Measurements from ENCODE around the gene DEPDC1B.
"Not testable (repeated sequence)": the region's sequence is repeated elsewhere in the genome, so short reads cannot be mapped to it uniquely, and the experiment has no call there.

DEPDC1B gene

DNA sequence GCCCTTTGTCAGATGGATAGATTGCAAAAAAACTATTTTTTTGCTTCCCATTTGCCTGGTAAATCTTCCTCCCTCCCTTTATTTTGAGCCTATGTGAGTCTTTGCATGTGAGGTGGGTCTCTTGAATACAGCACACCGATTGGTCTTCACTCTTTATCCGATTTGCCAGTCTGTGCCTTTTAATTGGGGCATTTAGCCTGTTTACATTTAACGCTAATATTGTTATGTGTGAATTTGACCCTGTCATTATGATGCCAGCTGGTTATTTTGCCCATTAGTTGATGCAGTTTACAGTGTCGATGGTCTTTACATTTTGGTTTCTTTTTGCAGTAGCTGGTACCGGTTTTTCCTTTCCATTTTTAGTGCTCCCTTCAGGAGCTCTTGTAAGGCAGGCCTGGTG, 13.0 kb upstream of the DEPDC1B start:
- no peak overlapping the region for H3K27ac Mint-ChIP-seq
- H3K4me1 Mint-ChIP-seq (ENCODE audit: low read depth): peaks cover 1% of the 10 kb centered on the region
- H3K9me3 Mint-ChIP-seq: peaks cover 30% of the 10 kb centered on the region
- no peak overlapping the region for H3K4me3 Mint-ChIP-seq
- DNase-seq (ENCODE audit: low spot score): no peak
- peaks cover 9% of the 10 kb centered on the region for H3K27me3 Mint-ChIP-seq (ENCODE audit: low read depth)
- H3K36me3 Mint-ChIP-seq (ENCODE audit: low read depth): no peaks in the 10 kb centered on the region

DNA sequence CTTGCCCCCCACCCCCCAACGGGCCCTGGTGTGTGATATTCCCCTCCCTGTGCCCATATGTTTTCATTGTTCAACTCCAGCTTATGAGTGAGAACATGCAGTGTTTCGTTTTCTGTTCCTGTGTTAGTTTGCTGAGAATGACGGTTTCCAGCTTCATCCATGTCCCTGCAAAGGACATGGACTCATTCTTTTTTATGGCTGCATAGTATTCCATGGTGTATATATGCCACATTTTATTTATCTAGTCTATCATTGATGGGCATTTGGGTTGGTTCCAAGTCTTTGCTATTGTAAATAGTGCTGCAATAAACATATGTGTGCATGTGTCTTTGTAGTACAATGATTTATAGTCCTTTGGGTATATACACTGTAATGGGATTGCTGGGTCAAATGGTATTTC, 11.9 kb upstream of the DEPDC1B start:
- not testable (repeated sequence) for H3K36me3 Mint-ChIP-seq (ENCODE audit: low read depth); H3K27me3 Mint-ChIP-seq (ENCODE audit: low read depth); H3K27ac Mint-ChIP-seq; DNase-seq (ENCODE audit: low spot score); H3K4me3 Mint-ChIP-seq; H3K4me1 Mint-ChIP-seq (ENCODE audit: low read depth)
- peaks cover 24% of the 10 kb centered on the region for H3K9me3 Mint-ChIP-seq

DNA sequence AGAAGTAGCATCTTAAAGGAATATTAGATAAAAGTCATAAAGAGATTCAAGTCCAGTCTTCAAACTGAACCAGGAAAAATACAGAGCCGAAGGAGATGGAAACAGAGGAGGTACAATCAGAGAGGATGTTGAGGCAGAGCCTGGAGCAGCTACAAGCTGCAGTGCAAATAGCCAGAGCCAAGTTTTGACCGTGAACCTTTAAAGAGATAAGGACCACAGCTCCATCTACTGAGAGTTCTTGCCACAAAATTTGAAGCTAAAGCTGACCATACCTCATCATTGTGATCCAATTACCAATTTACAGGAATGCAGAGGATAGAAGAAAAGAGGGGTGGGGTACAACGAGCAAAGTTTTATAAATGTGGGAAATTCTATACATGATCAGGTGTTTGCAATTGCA, 10.4 kb upstream of the DEPDC1B start:
- H3K4me1 Mint-ChIP-seq (ENCODE audit: low read depth): no peaks in the 10 kb centered on the region
- H3K9me3 Mint-ChIP-seq: peaks cover 15% of the 10 kb centered on the region
- H3K36me3 Mint-ChIP-seq (ENCODE audit: low read depth): no peaks in the 10 kb centered on the region
- DNase-seq (ENCODE audit: low spot score): no peak
- H3K27ac Mint-ChIP-seq: no peak overlapping the region
- peaks cover 9% of the 10 kb centered on the region for H3K27me3 Mint-ChIP-seq (ENCODE audit: low read depth)
- no peak overlapping the region for H3K4me3 Mint-ChIP-seq

DNA sequence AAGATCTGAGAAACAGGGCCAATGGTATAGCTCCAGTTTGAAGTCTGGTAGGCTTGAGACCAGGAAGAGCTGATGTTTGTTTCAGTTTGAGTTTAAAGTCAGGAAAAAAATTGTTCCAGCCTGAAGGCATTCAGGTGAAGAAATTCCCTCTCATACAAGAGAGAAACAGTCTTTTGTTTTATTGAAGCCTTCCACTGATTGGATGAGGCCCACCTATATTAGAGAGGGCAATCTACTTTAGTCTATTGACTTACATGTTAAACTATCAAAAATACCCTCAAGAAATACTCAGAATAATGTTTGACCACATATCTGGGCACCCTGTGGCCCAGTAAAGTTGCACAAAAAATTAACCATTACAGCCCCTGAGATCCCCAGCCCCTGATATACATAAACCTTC, 5.2 kb upstream of the DEPDC1B start:
- H3K4me3 Mint-ChIP-seq: no peak overlapping the region
- no peak for DNase-seq (ENCODE audit: low spot score)
- H3K27me3 Mint-ChIP-seq (ENCODE audit: low read depth): peaks cover 33% of the 10 kb centered on the region
- no peak overlapping the region for H3K27ac Mint-ChIP-seq
- H3K36me3 Mint-ChIP-seq (ENCODE audit: low read depth): no peaks in the 10 kb centered on the region
- no peaks in the 10 kb centered on the region for H3K9me3 Mint-ChIP-seq
- peaks cover 5% of the 10 kb centered on the region for H3K4me1 Mint-ChIP-seq (ENCODE audit: low read depth)

DNA sequence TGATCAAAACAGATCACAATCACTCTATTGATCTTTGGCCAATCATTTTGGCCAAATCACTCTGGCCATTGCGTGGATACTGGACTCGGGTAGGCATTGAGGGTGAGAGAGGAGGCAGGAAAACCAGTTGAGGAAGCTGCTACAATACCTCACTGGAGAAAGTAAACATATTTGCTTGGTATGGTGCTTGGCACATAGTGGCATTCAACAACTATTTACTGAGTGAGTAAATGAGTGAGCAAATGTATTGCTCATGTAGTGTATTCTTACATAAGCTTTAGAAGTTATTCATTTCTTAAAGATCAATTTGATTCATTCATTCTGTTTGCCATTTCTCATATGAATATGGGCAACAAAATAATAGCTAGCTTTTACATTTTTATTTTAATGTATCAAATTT, 4.0 kb upstream of the DEPDC1B start:
- Mint-ChIP-seq H3K36me3 (ENCODE audit: low read depth) (no peaks in the 10 kb centered on the region), H3K4me1 (ENCODE audit: low read depth) (peaks cover 7% of the 10 kb centered on the region), H3K27ac (no peak overlapping the region), H3K27me3 (ENCODE audit: low read depth) (peaks cover 31% of the 10 kb centered on the region), H3K9me3 (no peaks in the 10 kb centered on the region), H3K4me3 (no peak overlapping the region)
- DNase-seq (ENCODE audit: low spot score): no peak

DNA sequence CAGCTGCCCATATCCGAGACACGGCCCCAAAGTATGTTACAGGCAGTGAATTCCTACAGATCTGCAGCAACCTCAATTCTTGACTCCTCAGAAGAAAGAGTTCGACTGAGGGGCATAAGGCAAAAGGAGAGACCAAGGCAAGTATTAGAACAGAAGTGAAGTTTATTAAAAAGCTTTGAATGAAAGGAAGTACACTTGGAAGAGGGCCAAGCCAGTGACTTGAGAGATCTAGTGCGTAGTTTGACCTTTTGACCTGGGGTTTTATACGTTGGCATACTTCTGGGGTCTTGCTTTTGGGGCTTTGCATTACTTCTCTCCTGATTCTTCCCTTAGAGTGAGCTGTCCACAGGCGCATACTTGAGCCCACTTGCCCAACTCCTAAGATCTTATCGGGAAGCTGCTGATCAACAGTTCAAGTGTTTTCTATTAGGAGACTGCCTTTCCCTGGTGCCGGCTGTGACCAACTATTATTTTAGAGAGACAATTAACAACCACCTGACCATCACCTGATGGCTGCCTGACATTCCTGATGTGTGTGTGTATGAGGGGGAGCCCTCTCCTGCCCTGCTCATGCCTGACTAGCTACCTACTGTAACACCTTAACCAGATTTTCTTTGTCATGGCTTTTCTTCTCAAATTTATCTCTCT, 1.5 kb upstream of the DEPDC1B start:
- Mint-ChIP-seq H3K27me3 (ENCODE audit: low read depth) (peaks cover 29% of the 10 kb centered on the region), H3K4me1 (ENCODE audit: low read depth) (peaks cover 26% of the 10 kb centered on the region), H3K27ac (no peak overlapping the region), H3K4me3 (no peak overlapping the region), H3K36me3 (ENCODE audit: low read depth) (peaks cover 8% of the 10 kb centered on the region), H3K9me3 (no peaks in the 10 kb centered on the region)
- DNase-seq (ENCODE audit: low spot score): no peak

DNA sequence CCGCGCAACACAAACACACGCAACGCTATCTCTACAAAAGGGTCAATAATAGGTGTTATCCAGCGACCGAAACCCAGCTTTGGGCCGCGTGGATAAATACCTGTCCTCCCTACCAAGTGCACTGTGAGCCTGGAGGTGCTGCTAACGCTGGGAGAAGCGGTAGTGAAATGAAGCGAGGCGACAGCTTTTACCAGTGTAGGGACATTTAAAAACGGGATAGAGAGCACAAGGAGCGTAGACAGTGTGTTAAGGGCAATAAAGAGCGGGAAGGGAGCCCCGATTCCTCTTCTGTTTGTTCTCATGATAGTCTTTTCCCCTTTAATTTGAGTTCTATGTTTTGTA, 421 bp upstream of the DEPDC1B start:
- Mint-ChIP-seq H3K4me1 (ENCODE audit: low read depth) (peaks cover 27% of the 10 kb centered on the region), H3K9me3 (no peaks in the 10 kb centered on the region), H3K36me3 (ENCODE audit: low read depth) (peaks cover 10% of the 10 kb centered on the region), H3K27me3 (ENCODE audit: low read depth) (peaks cover 29% of the 10 kb centered on the region), H3K27ac (peak overlapping the region; percentile 93), H3K4me3 (peak overlapping the region; percentile 97)
- no peak for DNase-seq (ENCODE audit: low spot score)

DNA sequence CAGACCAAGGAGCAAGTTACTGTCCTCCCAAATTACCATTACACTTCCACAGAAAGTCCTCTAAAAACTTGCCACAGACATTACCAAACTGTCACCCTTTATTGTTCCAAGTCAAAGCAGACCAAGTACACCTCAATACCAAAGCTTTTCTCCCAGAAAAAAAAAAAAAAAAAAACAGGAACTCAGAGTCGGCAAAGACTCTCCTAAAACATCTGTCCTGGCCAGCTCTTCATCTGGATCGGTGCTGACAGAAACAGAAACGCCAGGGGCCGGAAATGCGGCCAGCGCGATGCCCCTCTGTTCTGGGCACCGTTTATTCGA, 718 bp downstream of the DEPDC1B start:
- H3K9me3 Mint-ChIP-seq: no peaks in the 10 kb centered on the region
- peak overlapping the region; percentile 93 for H3K27ac Mint-ChIP-seq
- H3K27me3 Mint-ChIP-seq (ENCODE audit: low read depth): peaks cover 26% of the 10 kb centered on the region

DNA sequence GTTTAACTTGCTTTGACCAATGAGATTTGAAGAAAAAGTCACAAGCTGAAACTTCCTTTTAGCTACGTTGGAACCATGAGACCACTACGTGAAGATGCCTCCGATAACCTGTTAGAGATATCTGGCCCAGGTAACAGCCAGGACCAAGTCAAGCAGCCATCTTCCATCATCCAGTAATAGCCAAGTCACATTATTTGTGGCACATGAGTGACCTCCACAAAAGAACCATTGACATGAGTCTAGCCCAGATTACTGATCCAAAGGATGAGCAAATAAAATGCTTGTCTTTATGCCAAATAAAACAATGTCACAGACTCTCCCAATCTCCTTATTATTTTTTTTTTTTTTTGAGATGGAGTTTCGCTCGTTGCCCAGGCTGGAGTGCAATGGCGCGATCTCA, 1.6 kb downstream of the DEPDC1B start:
- peaks cover 31% of the 10 kb centered on the region for H3K4me1 Mint-ChIP-seq (ENCODE audit: low read depth)
- H3K36me3 Mint-ChIP-seq (ENCODE audit: low read depth): peaks cover 19% of the 10 kb centered on the region
- peak overlapping the region; percentile 97 for H3K4me3 Mint-ChIP-seq
- DNase-seq (ENCODE audit: low spot score): no peak
- H3K27ac Mint-ChIP-seq: no peak overlapping the region
- no peaks in the 10 kb centered on the region for H3K9me3 Mint-ChIP-seq
- H3K27me3 Mint-ChIP-seq (ENCODE audit: low read depth): peaks cover 20% of the 10 kb centered on the region

More for the DNA sequence above, 718 bp downstream of the DEPDC1B start:
- no peak for DNase-seq (ENCODE audit: low spot score)
- peaks cover 16% of the 10 kb centered on the region for H3K36me3 Mint-ChIP-seq (ENCODE audit: low read depth)
- H3K4me3 Mint-ChIP-seq: peak overlapping the region; percentile 97
- H3K4me1 Mint-ChIP-seq (ENCODE audit: low read depth): peaks cover 31% of the 10 kb centered on the region

DNA sequence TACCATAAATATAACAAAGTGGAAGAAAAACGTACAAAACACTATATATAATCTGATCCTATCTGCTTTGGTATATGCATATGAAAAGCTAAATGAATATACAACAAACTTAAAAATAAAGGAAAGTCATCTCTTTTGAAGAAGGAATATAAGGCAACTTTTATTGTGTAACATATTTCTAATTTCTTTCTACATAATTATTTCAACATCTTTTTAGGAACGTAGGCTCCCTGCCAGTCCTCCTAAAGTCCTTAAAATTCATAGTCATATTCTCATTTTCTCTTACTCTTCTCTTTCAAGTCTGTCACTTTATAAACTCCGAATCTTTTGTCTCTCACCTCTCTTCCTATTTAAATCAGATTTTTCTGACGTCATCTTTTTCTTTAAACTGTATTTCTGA, 9.6 kb downstream of the DEPDC1B start:
- no peak for DNase-seq (ENCODE audit: low spot score)
- H3K4me3 Mint-ChIP-seq: no peak overlapping the region
- peaks cover 18% of the 10 kb centered on the region for H3K4me1 Mint-ChIP-seq (ENCODE audit: low read depth)
- no peaks in the 10 kb centered on the region for H3K27me3 Mint-ChIP-seq (ENCODE audit: low read depth)
- H3K27ac Mint-ChIP-seq: no peak overlapping the region
- H3K36me3 Mint-ChIP-seq (ENCODE audit: low read depth): peaks cover 23% of the 10 kb centered on the region
- no peaks in the 10 kb centered on the region for H3K9me3 Mint-ChIP-seq

DNA sequence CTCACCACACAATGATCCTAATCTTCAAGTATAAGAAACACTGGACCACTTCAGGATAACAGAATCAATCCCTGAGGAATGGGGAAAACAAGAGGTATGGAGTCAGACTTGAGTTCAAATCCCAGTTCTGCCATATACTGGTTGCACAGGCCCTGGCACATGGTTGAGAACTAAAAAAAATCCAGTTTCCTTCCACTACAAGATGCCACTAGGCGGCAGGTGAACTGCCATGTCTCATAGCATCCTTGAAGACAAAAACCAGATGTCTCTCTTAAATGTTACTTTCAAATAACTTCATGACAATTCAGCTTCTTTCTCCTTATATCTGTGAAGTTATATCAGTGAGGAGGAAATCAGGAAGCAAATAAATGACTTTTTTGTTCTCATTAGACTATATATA, 11.0 kb downstream of the DEPDC1B start:
- H3K9me3 Mint-ChIP-seq: no peaks in the 10 kb centered on the region

DNA sequence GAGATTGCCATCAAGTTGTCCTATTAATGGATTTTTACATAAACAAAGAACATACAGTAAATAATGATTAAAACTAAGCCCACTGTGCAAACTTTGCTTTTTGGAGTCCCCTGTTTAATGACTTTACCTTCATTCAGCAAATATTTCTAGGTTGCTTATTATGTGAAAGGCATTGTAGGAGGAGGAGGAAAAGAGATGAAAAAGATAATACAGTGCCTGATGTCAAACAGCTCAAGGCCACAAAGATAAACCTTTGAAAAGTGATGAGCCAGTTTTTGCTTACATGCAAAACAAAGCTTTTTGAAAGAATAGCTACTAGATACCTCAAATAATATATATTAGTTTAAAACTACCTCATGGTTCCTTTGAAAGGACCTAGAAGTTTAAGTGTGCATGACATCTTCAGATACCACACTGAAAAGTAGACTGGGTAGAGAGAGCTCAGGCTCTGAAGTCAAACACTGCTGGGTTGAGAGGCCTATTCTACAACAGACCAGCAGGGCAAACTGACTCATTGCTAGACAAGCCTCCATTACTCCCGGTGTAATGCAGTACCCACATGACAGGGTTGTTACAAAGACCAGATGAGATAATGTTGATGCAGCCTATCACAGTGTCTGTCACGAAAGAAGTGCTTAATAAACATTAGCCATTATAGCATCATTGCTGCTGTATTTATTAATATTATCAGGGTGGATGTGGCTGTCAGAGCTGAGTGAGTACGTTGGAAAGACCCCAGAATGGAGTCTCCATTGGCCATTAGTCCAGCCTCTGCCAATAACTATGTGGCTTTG, 11.8 kb downstream of the DEPDC1B start:
- peak; percentile 9 for DNase-seq (ENCODE audit: low spot score)
- peaks cover 21% of the 10 kb centered on the region for H3K4me1 Mint-ChIP-seq (ENCODE audit: low read depth)
- H3K36me3 Mint-ChIP-seq (ENCODE audit: low read depth): peaks cover 31% of the 10 kb centered on the region
- no peaks in the 10 kb centered on the region for H3K9me3 Mint-ChIP-seq
- no peak overlapping the region for H3K4me3 Mint-ChIP-seq
- no peaks in the 10 kb centered on the region for H3K27me3 Mint-ChIP-seq (ENCODE audit: low read depth)
- peak overlapping the region; percentile 21 for H3K27ac Mint-ChIP-seq

More for the DNA sequence above, 11.0 kb downstream of the DEPDC1B start:
- Mint-ChIP-seq H3K27ac (peak overlapping the region; percentile 24), H3K27me3 (ENCODE audit: low read depth) (no peaks in the 10 kb centered on the region), H3K4me1 (ENCODE audit: low read depth) (peaks cover 16% of the 10 kb centered on the region), H3K4me3 (no peak overlapping the region), H3K36me3 (ENCODE audit: low read depth) (peaks cover 27% of the 10 kb centered on the region)
- no peak for DNase-seq (ENCODE audit: low spot score)

DNA sequence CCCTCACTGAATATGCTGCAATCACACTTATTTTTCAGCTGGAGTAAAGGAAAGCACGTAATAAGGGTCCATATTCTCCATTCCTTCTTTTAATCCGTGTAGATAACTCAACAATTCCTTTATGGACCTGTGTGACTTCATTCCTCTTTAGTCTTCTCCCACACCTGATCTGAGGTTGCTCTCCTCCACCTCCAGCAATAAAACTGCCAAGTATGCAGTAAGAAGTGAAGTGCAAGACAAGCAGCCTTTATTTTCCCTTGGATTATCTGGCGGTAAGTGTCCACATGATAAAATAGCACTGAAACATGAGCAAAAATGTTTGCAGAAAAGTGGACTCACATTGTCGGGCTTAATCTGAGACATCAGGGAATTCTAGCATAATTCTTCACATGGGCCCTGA, 13.8 kb downstream of the DEPDC1B start:
- H3K27me3 Mint-ChIP-seq (ENCODE audit: low read depth): no peaks in the 10 kb centered on the region
- no peak overlapping the region for H3K4me3 Mint-ChIP-seq

DNA sequence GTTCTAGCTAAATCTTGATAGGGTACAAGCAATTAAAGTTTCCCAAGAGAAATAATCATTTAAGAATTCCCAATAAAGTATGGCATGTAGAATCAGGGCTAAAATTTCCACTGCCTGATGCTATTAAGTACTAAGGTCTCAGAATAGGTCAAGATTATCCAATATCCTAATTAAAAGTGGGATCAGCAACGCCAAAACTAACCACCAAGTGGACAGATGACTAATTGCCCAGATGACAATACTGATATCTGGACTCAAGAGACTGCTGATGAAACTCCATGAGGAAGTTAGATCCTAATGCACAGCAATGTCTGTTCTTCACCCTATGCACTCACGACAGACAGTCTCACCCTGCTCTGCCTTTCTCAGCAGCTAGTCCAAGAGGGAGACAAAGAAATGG, 14.3 kb downstream of the DEPDC1B start:
- Mint-ChIP-seq H3K4me3 (no peak overlapping the region), H3K36me3 (ENCODE audit: low read depth) (peaks cover 46% of the 10 kb centered on the region), H3K9me3 (no peaks in the 10 kb centered on the region), H3K27me3 (ENCODE audit: low read depth) (no peaks in the 10 kb centered on the region), H3K27ac (no peak overlapping the region), H3K4me1 (ENCODE audit: low read depth) (peaks cover 24% of the 10 kb centered on the region)
- no peak for DNase-seq (ENCODE audit: low spot score)

More for the DNA sequence above, 13.8 kb downstream of the DEPDC1B start:
- Mint-ChIP-seq H3K9me3 (no peaks in the 10 kb centered on the region), H3K27ac (no peak overlapping the region), H3K4me1 (ENCODE audit: low read depth) (peaks cover 24% of the 10 kb centered on the region), H3K36me3 (ENCODE audit: low read depth) (peaks cover 45% of the 10 kb centered on the region)
- DNase-seq (ENCODE audit: low spot score): no peak

DNA sequence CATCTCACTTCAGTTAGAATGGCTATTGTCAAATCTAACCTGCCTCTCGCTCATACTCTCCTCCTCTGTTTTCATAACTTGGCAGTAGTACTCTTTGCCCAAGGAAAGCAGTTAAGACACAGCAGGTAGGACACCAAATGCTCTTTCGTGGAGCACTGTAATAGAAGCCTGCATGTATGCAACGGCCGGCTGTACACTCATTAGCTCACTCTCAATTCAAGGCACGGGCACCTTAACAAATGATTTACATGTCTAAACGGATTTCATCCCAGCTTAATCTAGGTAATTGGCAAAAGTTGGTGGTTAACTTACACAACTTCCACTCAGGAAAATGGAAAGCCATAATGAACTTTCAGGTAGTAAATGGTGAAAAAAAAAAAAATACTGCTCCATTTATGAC, 14.9 kb downstream of the DEPDC1B start:
- H3K4me1 Mint-ChIP-seq (ENCODE audit: low read depth): peaks cover 24% of the 10 kb centered on the region

More for the DNA sequence above, 14.9 kb downstream of the DEPDC1B start:
- Mint-ChIP-seq H3K4me3 (no peak overlapping the region), H3K27me3 (ENCODE audit: low read depth) (no peaks in the 10 kb centered on the region), H3K36me3 (ENCODE audit: low read depth) (peaks cover 46% of the 10 kb centered on the region), H3K27ac (no peak overlapping the region), H3K9me3 (no peaks in the 10 kb centered on the region)
- no peak for DNase-seq (ENCODE audit: low spot score)

Measured in T-helper 2 cell treated with Interferon-gamma antibody and Interleukin-4, amounts not matched to agents 5 μg/mL and 100 μg/mL, for 36 hours (primary cell).